ENCODE measurements around the gene PNMA6A. TPM values are rescaled to one million over a fixed set of nuclear protein-coding genes. Genes with fewer than 3 reads are reported as not detected.
"Not testable (repeated sequence)": the region's sequence is repeated elsewhere in the genome, so short reads cannot be mapped to it uniquely, and the experiment has no call there.

The PNMA6A gene
- total RNA-seq, 1 experiment from 2014 or later: not detected

DNA sequence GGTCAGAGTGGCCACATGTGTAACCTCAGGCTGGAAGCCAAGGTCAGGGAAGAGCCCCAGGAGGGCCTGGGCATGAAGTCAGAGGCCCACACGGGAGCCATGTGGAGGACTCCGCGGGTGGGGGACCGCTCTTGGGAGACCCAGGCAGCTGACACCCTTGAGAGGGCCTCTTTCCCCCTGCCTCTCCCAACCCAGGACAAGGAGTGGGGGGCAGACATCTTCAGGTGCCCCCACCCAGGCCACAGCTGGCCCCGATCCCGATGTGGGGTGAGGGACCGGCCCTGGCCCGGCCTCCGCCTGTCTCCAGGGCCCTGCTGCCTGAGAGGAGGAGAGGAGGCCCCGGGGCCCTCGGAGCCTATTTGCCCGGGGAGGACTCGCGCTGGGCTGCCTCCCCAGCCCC, 3.1 kb downstream of the PNMA6A start:
- DNase-seq (ENCODE audit: low read depth): no peak

GRCh38 chrX:153077437-153078135, 5.3 kb downstream of the PNMA6A start:
- not testable (repeated sequence) for DNase-seq (ENCODE audit: low read depth)

GRCh38 chrX:153083238-153083923, 11.1 kb downstream of the PNMA6A start:
- not testable (repeated sequence) for DNase-seq (ENCODE audit: low read depth)

- DNase-seq (ENCODE audit: low read depth): no peak
Observed at GRCh38 chrX:153102418-153102817, 30.2 kb downstream of the PNMA6A start.

DNA sequence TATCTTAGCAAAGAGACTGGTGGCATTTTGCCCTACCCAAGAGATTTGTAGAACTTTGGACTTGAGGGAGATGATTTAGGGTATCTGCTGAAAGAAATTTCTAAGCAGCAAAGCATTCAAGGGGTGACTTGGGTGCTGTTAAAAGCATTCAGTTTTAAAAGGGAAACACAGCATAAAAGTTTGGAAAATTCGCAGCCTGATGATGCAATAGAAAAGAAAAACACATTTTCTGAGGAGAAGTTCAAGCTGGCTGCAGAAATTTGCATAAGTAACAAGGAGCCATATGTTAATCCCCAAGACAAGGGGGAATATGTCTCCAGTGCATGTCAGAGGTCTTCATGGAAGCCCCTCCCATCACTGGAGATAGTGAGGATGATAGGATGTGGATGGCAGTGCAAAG, 32.7 kb downstream of the PNMA6A start:
- not testable (repeated sequence) for DNase-seq (ENCODE audit: low read depth)

GRCh38 chrX:153106092-153106801, 34.0 kb downstream of the PNMA6A start:
- DNase-seq (ENCODE audit: low read depth): not testable (repeated sequence)

DNA sequence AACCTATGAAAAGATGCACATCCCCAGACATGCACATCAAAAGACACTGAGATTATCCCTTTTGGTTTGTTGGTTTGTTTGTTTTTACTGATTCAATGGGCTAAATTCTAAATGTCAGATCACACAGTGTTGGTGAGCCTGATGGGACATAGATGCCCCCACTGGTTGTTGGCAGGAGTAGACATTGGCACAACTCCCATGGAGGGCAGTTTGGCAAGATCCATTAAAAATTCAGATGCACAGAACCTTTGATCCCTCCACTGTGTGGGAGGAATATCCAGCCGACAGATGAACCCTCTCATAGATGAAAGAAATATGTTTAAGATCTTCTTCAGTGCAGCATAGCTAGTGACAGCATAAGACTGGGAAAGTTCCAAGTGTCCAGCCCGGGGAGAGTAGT, 38.5 kb downstream of the PNMA6A start:
- DNase-seq (ENCODE audit: low read depth): not testable (repeated sequence)

- DNase-seq (ENCODE audit: low read depth): not testable (repeated sequence)
Observed at GRCh38 chrX:153113851-153114250, 41.6 kb downstream of the PNMA6A start.

DNA sequence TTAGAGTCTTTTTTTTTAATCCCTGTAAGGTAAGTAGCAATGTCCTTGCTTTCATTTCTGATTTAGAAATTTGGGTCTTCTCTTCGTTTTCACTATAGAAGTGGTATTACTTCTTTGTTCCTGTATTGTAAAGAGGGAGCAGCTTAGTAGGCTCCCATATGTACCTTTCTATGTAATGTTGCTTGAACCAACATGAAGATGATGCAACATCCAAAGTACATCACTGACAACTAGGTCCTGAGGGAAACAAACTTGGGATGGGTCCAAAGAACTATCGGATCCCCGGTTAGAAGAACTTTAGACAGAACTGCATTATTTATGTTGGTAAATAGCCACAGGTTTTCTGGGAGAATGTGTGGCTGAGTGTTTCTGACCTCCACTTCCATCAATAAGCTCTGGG, 45.5 kb downstream of the PNMA6A start:
- DNase-seq (ENCODE audit: low read depth): not testable (repeated sequence)

GRCh38 chrX:153120230-153120629, 48.0 kb downstream of the PNMA6A start:
- DNase-seq (ENCODE audit: low read depth): not testable (repeated sequence)

DNA sequence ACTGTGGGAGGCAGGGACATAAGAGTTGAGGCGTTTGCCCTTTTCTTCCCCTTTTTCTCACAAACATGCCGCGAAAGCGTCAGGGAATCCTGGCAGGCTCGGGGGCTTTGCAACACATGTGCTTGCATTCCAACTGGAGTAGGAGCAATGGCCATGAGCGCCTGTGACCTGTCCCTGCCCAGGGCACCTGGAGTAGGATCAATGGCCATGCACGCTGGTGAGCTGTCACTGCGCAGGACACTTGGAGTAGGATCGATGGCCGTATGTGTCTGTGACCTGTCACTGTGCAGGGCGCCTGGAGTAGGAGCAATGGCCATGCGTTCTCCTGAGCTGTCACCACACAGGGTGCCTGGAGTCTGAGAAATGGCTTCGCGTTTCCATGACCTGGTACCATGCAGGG, 51.2 kb downstream of the PNMA6A start:
- DNase-seq (ENCODE audit: low read depth): not testable (repeated sequence)

Other genes with a start within 250 kb of the PNMA6A start
- 123 and 144 TPM in 2 replicates for gene CETN2, start 241.7 kb upstream of the PNMA6A start, total RNA-seq (2014; rRNA removed; shearing (Covaris generic))
- 29.9 and 35.0 TPM in 2 replicates for gene NSDHL, start 241.4 kb upstream of the PNMA6A start, total RNA-seq (2014; rRNA removed; shearing (Covaris generic))
- 4.9 and 6.5 TPM in 2 replicates for gene ZNF185, start 174.4 kb upstream of the PNMA6A start, total RNA-seq (2014; rRNA removed; shearing (Covaris generic))
- not detected in 2 replicates for gene PNMA5, start 78.3 kb upstream of the PNMA6A start, total RNA-seq (2014; rRNA removed; shearing (Covaris generic))
- gene PNMA3, start 16.0 kb upstream of the PNMA6A start, total RNA-seq (2014; rRNA removed; shearing (Covaris generic)): not detected in 2 replicates
- 8.0 and 11.7 TPM in 2 replicates for gene MAGEA1, start 106.8 kb downstream of the PNMA6A start, total RNA-seq (2014; rRNA removed; shearing (Covaris generic))
- not detected in 2 replicates for gene PNMA6F, start 249.3 kb downstream of the PNMA6A start, total RNA-seq (2014; rRNA removed; shearing (Covaris generic))